HepG2 (cell line): ENCODE measurements around the gene MUC13. TPM values are rescaled to one million over a fixed set of nuclear protein-coding genes. Genes with fewer than 3 reads are reported as not detected.
A peak's percentile ranks its signal among the peaks of the same experiment; 100 is the strongest.

Experiments used
- CEBPB ChIP-seq: IDR thresholded peaks from 2 replicates; pipeline ENCODE4 v1.6.1; 2011; ENCODE audit warnings: low read depth, low read length, improper control_type of control experiment, borderline replicate concordance
- PPARG ChIP-seq: conservative IDR thresholded peaks from 2 replicates; pipeline ENCODE4 v1.6.1; 2016; ENCODE audit warnings: missing biosample characterization, missing genetic modification reagents
- SIX4 ChIP-seq: sonication (generic); formaldehyde crosslinking; IDR thresholded peaks from 2 replicates; pipeline ENCODE4 v1.4.0; 2020; ENCODE audit warnings: missing genetic modification reagents
- ZBTB40 ChIP-seq, 2 experiments: fragments of 450-650 bp in 1 of 2; sonication (generic) in 1 of 2; formaldehyde crosslinking in 1 of 2; IDR thresholded peaks; 2 replicates each; pipeline versions ENCODE4 v1.6.1 to v1.8.0; 2016 to 2022; ENCODE audit warnings: antibody characterized with exemption in 1 of 2, mild to moderate bottlenecking in 1 of 2, missing genetic modification reagents in 1 of 2
- ZNF101 ChIP-seq: sonication (generic); formaldehyde crosslinking; IDR thresholded peaks from 2 replicates; pipeline ENCODE4 v1.4.0; 2020; ENCODE audit warnings: mild to moderate bottlenecking, low read depth, missing genetic modification reagents, borderline replicate concordance
- ZNF121 ChIP-seq: sonication (generic); formaldehyde crosslinking; IDR thresholded peaks from 2 replicates; pipeline ENCODE4 v1.5.0; 2020; ENCODE audit warnings: mild to moderate bottlenecking, missing genetic modification reagents
- ZNF136 ChIP-seq: sonication (generic); formaldehyde crosslinking; IDR thresholded peaks from 2 replicates; pipeline ENCODE4 v1.8.1; 2022; ENCODE audit warnings: low read depth, mild to moderate bottlenecking, moderate library complexity, missing genetic modification reagents
- ZNF75D ChIP-seq: sonication (generic); formaldehyde crosslinking; IDR thresholded peaks from 2 replicates; pipeline ENCODE4 v1.8.1; 2023; ENCODE audit warnings: missing genetic modification reagents, mild to moderate bottlenecking, borderline replicate concordance
- ZNF878 ChIP-seq: sonication (generic); formaldehyde crosslinking; IDR thresholded peaks from 2 replicates; pipeline ENCODE4 v1.8.1; 2023; ENCODE audit warnings: mild to moderate bottlenecking, missing genetic modification reagents, moderate library complexity
- polyA plus RNA-seq, 8 experiments: library from polyadenylated mRNA; depleted of rRNA in 3 of 8; stranded (reverse) in 7 of 8; unstranded in 1 of 8; fragments of >200 nt; fragmentation: Illumina TruSeq in 4 of 8; extraction: Trizol in 4 of 8; gene quantifications; 2 replicates each; pipeline versions ENCODE4 v1.2.1 to v1.2.3, GENCODE V29; 2011 to 2016; ENCODE audit warnings: low read depth in 4 of 8, missing spikeins in 1 of 8, mixed read lengths in 1 of 8; ENCODE audit not compliant: insufficient read depth in 1 of 8
- total RNA-seq, 5 experiments: library from RNA; depleted of rRNA; stranded (reverse); fragments of >200 nt; fragmentation: Illumina TruSeq; extraction: Trizol; gene quantifications; 2 replicates each; pipeline ENCODE4 v1.2.3, GENCODE V29; 2016; ENCODE audit warnings: low read depth in 1 of 5
- TF ChIP-seq, protein P1 (sequence below): sonication (generic); formaldehyde crosslinking; IDR thresholded peaks from 2 replicates; pipeline ENCODE4 v1.8.0; 2023; ENCODE audit warnings: mild to moderate bottlenecking, missing genetic modification reagents
- TF ChIP-seq, protein P2 (sequence below): IDR thresholded peaks from 2 replicates; pipeline ENCODE4 v1.6.1; 2012; ENCODE audit warnings: inconsistent platforms
- TF ChIP-seq, protein P3 (sequence below): sonication (generic); formaldehyde crosslinking; IDR thresholded peaks from 2 replicates; pipeline ENCODE4 v1.9.0; 2021; ENCODE audit warnings: mild to moderate bottlenecking, missing genetic modification reagents

MUC13 gene
- total and polyA plus RNA-seq, 2 of the 13 experiments (the other 11 are each of a cell fraction or from before 2014, with no cell fraction given): 0.04 to 1.2 TPM

GRCh38 chr3:124896824-124897526 lies 37.6 kb downstream of the MUC13 start (continued):
- TF ChIP-seq, protein P1, sequence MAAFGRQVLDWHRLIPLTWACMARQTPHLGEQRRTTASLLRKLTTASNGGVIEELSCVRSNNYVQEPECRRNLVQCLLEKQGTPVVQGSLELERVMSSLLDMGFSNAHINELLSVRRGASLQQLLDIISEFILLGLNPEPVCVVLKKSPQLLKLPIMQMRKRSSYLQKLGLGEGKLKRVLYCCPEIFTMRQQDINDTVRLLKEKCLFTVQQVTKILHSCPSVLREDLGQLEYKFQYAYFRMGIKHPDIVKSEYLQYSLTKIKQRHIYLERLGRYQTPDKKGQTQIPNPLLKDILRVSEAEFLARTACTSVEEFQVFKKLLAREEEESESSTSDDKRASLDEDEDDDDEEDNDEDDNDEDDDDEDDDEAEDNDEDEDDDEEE (CRISPR knock-in tag): no peak
- no peak for TF ChIP-seq ZNF75D (CRISPR knock-in tag)
- no peak for TF ChIP-seq ZNF101 (CRISPR knock-in tag)
- no peak for TF ChIP-seq ZBTB40 (IDR thresholded peaks at IDR 0.05)
- no peak for TF ChIP-seq ZBTB40 (CRISPR knock-in tag; IDR thresholded peaks at IDR 0.05)
- no peak for TF ChIP-seq ZNF136 (CRISPR knock-in tag)
- TF ChIP-seq CEBPB: peak; percentile 73; the same call in 1 of the 2 replicates
- TF ChIP-seq, protein P2, sequence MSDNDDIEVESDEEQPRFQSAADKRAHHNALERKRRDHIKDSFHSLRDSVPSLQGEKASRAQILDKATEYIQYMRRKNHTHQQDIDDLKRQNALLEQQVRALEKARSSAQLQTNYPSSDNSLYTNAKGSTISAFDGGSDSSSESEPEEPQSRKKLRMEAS: no peak
- no peak for TF ChIP-seq SIX4 (CRISPR knock-in tag)
- no peak for TF ChIP-seq ZNF878
- TF ChIP-seq, protein P3, sequence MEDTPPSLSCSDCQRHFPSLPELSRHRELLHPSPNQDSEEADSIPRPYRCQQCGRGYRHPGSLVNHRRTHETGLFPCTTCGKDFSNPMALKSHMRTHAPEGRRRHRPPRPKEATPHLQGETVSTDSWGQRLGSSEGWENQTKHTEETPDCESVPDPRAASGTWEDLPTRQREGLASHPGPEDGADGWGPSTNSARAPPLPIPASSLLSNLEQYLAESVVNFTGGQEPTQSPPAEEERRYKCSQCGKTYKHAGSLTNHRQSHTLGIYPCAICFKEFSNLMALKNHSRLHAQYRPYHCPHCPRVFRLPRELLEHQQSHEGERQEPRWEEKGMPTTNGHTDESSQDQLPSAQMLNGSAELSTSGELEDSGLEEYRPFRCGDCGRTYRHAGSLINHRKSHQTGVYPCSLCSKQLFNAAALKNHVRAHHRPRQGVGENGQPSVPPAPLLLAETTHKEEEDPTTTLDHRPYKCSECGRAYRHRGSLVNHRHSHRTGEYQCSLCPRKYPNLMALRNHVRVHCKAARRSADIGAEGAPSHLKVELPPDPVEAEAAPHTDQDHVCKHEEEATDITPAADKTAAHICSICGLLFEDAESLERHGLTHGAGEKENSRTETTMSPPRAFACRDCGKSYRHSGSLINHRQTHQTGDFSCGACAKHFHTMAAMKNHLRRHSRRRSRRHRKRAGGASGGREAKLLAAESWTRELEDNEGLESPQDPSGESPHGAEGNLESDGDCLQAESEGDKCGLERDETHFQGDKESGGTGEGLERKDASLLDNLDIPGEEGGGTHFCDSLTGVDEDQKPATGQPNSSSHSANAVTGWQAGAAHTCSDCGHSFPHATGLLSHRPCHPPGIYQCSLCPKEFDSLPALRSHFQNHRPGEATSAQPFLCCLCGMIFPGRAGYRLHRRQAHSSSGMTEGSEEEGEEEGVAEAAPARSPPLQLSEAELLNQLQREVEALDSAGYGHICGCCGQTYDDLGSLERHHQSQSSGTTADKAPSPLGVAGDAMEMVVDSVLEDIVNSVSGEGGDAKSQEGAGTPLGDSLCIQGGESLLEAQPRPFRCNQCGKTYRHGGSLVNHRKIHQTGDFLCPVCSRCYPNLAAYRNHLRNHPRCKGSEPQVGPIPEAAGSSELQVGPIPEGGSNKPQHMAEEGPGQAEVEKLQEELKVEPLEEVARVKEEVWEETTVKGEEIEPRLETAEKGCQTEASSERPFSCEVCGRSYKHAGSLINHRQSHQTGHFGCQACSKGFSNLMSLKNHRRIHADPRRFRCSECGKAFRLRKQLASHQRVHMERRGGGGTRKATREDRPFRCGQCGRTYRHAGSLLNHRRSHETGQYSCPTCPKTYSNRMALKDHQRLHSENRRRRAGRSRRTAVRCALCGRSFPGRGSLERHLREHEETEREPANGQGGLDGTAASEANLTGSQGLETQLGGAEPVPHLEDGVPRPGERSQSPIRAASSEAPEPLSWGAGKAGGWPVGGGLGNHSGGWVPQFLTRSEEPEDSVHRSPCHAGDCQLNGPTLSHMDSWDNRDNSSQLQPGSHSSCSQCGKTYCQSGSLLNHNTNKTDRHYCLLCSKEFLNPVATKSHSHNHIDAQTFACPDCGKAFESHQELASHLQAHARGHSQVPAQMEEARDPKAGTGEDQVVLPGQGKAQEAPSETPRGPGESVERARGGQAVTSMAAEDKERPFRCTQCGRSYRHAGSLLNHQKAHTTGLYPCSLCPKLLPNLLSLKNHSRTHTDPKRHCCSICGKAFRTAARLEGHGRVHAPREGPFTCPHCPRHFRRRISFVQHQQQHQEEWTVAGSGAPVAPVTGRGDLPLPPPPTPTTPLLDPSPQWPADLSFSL: no peak
- peak; percentile 98 for TF ChIP-seq ZNF121 (CRISPR knock-in tag)
- TF ChIP-seq PPARG (CRISPR knock-in tag): no peak
